ENCODE measurements around the gene TBC1D2B.

Gene TBC1D2B

DNA sequence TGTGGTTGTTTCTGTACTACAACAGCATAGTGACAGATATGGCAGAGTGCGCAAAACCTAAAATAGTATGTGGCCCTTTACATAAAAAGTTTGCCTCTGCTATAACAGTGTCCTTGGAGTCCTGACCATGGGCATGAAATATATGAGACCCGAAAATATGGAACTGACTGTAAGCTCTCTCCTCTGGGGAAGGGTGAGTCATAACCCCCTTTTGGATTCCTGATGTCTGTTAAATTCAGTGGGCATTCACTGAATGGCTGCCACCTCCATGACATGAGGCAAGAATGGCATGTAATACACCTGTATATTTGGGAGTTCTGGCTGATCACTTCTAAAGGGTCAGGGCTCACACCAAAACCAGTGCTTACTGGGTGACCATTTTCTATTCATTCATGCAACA lies 6.1 kb downstream of the TBC1D2B start:
- DNase-seq, result no peak

DNA sequence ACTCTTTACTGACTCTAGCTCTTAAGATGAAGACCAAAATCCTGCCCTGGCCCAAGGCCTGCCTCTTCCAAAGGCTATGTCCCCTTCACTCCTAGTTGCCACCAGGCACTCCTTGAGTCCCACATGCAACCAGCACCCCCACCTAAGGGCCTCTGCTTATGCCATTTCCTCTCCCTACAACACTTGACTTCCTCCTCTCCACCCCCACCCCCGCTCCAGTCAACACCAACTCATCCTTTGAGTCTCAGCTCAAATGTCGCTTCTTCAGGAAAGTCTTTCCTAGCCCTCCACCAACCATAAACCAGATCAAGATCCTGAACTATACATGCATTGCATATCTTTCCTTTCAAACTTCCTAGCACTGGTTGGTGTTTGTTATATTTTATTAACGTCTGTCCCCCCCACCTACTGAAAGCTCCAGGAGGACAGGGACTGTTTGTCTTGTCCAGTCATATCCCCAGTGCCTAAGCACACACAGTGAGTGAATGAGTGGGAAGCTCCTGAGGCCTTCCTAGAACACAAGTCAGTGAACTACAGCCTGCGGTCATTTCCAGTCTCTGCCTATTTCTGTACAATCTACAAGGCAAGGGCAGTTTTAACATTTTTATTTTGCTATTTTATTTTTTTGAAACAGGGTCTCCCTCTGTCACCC lies 7.3 kb downstream of the TBC1D2B start:
- DNase-seq, result no peak

DNA sequence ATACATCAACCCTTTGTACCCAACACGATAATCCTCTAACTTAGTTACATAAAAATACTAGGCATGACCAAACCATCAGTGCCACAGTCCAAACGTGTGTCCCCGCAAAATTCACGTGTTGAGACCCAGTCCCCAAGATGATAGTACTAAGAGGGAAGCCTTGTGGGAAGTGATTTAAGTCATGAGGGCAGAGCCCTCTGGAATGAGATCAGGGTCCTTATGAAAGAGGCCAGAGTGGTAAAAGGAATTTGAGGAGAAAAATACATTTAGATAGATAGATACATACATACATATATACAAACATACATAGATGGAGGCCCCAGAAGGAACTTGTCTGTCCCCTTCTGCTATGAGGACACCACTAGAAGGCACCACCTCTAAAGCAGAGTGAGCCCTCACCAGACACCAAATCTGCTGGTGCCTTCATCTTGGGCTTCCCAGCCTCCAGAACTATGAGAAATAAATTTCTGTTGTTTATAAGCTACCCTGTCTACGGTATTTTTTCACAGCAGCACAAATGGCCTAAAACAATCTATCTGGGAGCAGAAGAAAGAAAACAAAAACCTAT lies 8.0 kb downstream of the TBC1D2B start:
- no peak for DNase-seq

DNA sequence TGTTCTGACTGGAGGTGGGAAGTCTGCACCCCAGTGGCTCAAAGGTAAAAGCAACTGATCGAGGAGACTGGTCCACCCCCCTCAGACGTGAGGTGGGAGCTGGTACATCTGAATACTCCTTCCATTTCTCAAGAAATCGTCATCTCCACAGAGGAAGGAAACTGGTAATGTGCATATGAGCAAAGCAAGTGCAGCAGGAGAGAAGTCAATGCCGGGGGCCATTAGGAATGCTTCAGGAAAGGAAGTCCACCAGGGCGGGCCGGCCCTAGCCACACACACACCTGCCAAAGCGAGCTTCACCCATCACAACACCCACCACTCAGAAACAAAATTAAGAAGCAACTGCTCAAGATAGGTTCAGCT lies 8.5 kb downstream of the TBC1D2B start:
- no peak for DNase-seq

DNA sequence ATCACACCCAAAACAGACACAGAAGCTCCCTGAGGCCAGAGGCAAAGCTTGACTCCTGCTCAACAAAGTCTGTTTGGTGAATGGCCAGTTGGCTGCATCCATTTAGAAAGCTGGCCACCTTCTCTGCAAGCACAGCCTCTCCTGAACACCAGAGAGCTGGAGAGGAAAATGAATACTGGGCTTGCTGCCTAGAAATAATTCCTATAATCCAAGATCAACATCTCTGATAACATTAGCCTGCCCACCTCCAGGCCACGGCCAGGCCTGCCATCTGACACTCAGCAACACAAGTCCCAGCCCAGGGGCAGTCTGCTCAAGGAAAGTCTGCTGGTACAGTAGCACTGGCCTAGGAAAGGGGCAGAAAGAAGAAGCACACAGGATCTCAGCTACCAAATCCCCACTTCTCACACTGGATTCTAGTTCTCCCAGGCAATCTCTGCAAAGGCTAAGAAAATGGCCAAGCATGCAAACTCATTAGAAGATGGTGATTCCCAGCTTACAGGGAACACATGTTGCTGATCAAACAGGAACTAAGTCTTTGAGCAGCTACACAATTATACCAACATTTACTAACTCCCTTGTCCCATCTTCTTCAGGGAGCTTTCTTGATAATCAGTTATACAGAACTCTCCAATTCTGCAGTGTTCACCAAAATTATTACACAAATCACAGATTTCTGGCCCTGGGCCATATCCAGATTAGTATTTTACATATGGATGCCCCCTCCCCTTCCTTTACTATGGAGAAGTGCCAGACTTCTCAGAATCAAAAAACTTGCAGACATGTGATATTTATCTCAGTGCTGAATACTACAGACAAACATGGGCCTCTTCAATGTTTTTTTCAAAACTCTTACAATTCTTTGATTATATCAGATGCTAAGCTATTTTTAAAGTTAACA lies 9.9 kb downstream of the TBC1D2B start:
- DNase-seq, result no peak

DNA sequence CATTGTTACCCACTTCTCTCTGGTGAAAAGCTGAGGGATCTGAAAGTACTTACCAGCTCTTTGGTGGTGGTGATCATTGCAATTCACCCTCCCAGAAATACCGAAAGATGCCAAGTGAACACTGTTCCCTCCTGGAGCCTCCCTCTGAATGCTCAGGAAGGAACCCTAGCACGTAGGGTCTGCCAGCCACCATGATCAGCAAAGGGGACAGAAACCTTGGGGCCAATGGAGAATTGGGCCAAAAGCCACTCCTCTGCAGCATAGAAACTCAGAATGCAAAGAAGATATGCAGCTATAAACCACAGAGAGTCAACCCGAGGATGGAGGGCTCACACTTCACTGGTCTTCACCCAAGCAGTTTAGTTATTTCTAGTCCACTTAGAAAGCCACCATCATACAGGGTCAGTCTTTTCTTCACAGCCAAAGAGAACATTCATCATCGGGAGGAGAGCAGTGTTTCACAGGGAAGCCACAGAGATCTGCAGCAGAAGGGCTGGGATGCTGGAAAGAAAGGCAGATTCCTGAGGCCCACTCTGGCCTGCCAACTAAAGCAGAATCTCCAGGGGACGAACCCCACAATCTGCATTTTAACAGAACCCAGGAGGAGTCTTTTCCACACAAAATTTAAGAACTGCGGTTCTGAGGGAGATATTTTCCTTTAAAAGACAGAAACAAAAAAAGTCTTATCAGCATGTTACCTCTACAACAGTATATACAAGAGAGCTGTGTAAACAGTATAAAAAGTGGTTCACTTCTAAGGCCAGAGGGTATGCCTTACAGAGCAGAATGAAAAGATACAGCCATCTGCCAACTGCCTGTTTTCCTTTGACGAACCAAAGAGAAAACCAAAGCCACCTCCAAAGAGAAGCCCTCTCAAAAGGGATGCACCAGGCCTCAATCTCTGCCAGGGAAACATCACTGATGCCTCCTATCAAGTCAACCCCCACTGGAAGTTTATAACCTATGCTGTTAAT lies 11.3 kb downstream of the TBC1D2B start:
- DNase-seq, result no peak

DNA sequence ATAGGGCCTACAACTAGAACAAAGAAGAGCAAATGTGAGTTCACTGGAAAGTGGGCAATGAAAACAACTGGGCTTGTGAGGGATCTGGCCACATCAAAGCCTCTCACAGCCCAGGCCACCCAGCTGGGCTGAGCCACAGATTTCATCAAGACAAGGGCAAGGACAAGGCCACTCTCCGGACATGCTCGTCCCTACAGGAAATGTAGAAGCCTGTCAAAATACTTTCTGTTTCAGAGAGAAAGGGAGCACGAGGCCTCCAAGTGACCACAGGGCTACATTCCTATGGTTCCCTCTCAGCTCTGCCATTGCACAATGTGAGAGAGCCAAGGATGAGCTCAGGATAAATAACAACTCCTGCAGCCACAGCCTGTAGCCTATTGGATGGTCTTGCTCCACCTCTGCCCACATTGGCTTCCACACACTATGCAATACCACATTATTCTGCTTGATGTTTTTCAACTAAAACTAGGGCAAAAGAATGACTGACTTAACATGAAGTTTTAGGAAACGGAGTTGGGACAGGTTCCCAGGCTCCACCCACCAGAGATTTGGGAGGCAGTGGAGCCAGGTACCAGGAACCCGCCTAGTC lies 12.1 kb downstream of the TBC1D2B start:
- no peak for DNase-seq

DNA sequence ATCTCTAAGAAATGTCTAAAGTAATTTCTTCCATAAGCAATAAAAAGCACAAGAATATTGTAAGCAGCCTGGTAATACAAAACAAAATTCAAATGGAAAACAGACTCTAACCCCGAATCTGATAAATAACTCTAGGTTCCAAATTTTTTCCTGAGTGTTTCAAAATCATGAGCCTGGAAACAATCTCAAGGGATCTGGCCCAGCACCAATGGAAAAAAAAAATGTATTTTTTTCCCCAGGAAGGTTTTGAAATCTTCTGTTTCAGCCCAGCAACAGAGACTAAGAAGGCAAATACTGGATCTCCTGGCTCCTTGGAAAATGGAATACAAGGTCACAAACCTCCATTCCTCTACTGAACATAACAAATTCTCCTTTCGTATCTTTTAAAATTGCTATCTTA lies 13.0 kb downstream of the TBC1D2B start:
- no peak for DNase-seq

DNA sequence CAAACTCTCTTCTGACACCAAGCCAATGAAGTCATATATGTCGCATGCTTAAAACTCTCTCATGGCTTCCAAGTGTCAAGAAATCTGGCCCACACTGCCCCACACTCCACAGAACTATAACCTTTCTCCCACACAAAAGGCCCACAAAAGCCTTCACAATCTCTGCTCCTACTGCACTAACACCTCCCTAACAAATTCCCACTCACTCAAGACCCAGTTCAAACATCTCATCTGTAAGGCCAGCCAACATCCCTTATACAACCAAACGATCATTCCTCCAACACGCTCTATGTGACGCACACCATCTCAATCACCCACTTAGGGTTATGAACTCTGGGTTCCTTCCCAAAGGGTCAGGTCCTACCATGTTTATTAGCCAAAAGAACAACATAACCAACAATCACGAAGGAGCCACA lies 13.5 kb downstream of the TBC1D2B start:
- no peak for DNase-seq

DNA sequence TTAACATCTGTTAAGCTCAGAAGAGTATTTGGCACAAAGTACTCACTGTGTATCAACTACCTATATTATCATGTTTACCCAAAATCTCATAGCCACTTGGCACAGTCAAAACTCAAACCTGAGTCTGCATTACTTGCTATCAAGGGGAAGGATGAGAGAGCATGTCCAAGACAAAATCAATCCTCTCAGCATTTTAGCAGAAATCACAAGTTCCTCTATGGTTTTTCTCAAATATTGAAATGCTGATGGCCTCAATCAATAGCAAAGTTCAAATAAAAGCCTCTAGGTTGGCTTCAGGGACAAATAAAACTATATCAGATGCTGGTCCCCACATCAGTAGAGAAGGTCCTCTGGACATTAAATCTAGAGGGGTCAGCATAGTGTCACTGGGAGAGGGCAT lies 14.3 kb downstream of the TBC1D2B start:
- peak; percentile 34 for DNase-seq

DNA sequence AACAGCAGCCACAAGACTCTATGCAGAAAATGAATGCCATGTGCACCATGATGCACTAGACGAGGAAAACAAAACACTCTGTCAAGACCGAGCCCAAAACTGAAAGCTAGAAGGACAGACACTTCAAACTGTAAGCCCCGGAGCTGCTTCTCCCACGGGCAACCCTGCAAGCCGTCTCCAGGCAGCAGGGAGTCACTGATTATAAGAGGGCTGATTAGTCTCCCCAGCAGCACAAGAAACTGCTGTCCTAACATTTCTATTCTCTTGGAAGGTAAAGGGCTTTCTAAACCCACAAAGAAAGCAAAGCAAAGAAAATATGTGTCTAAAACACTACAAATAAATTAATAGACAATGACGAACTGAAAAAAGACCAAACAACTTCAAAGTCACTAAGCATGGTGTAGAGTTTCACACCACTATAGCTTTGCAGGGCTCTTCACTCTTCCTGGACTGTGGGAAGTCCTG lies 15.5 kb downstream of the TBC1D2B start:
- DNase-seq, result peak; percentile 10

DNA sequence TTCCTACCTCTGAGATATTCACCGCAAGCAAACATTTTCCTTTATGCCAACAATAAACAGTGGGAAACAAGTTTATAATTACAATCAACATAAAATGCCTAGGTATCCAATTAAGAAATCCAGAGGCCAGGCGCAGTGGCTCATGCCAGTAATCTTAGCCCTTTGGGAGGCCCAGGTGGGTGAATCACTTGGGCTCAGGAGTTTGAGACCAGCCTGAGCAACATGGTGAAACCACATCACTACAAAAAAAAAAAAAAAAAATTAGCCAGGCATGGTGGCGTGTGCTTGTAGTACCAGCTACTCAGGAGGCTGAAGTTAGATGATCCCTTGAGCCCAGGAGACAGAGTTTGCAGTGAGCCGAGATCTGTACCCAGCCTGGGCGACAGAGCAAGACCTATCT lies 17.3 kb downstream of the TBC1D2B start:
- DNase-seq, result no peak

DNA sequence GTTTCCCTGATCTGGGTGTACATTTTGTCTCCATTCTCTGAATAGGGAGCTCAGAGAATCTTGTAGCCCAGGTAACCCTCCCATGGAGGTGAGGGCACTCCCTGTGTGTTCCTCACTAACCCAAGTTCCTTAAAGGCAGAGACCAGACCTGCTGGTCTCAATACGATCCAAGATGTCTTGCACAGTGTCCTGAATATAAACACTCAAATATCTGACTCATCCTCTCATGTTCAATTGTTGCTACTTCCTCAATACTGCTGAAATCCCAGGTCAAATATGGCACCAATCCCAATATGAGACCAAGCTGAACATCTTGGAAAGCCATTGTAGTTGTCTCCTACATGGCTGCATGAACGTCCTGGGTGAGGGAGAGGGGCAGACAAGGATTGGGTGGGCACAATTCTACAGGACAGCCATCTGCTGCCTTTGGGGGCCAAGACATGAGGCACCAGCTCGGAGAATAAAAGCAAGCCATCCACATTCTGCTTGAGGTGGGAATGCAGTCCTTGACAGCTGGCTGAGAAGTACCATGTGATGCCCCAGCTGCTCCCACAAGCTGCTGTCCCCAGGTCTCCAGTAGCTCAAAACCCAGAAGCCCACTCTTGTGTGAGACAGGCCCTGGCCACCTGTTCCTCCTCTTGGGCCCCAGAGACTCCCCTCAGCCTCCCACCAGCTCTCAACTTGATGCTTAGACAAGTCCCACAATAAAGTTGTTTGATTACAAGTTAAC lies 18.2 kb downstream of the TBC1D2B start:
- DNase-seq, result no peak

DNA sequence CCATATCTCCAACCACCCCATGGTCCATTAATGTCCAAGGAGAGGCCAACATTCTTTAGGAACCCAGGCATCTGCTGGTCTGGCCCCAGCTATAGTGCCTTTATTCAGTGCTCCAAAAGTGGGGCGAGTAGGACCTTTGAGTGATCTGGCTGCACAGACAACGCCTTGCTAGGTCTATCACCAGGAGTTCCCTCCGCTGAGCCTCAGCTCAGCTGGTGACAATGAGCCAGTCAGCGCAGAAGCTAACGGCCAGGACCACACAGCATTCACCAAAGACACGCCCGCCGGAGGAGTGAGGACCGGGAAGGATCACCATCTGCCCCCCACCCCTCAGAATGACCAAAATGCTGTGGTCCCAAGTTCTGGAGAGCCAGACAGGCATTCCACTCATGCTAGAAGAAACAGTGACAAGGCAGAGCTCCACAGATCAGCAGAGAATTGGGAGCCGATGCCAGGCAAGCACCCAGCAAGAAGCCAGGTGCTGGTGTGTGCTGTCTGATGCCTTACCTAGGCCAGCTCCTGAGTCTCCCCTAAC lies 19.0 kb downstream of the TBC1D2B start:
- no peak for DNase-seq

DNA sequence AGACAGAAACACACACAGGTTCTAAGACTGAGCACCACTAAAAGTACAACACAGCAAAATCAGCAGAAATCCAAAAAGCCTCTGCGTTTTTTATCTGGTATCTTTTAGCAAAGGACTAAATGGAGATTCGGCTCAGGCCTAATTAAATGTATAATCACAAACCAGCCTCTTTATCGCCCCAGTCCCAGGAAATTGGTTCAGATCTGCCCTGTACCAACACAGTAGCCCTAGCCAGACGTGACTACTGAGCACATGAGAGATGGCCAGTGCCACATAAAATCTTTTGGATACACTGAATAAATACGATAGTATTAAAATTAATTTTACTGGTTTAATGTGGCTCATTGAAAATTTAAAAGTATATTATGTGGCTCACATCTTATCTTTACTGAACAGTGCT lies 19.7 kb downstream of the TBC1D2B start:
- no peak for DNase-seq

DNA sequence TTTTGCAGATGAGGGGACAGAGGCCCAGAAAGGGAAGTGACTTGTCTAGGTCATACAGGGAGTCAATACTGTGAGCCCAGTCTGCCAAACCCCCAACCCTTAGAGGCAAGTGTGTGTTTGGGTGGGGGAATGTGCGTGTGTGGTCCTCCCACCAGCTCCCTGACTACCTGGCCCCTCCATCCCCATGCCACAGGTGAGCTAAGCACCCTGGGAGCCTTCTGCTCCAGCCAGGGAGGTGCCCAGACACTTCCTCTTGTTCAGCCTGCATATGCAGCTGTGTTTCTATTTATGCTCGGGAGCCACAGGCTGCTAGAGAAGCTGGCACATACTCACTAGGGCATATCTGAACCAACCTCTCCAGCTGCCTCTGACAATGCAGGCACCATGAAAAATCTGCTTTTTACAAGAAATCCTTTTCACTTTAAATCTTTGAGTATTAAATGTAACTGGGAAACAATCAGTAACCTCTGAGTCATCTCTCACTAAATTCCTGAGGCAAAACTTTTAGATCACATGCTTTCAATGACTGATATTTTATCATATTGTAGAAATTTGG lies 20.7 kb downstream of the TBC1D2B start:
- no peak for DNase-seq

DNA sequence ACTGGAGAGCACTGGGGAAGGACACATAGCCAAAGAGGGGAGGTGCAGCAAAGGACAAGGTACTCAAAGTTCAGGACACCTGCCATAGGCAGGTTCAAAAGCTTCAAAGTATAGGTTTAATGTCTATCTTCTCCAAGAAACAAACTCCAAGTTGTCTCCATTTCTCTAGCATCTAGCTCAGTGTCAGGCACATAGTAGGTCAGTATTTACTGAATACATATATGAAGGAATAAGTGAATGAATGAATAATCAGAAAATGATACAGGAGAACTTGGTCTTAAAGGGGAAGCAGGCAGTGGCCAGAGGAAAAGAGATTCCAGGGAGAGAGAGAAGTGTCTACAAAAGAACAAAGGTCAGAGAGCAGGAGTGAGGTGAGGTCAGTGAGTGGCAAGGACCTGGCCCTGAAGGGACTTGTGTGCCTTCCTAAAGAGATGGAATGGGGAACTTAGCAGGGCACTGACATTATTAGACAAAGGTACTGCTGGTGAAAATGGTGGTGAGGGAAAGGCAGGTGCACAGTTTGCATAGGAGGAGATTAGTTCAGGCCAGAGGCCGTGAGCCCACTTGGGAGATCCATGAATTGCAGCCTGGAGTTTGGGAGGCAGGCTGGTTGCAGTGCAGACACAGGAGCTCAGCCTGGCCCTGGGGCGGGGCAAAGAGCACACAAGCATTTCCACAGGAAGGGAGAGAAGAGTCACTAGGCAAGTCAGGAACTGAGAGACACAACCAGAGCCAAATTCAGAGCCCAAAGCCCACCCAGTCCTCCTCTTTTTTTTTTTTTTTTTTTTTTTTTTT lies 21.4 kb downstream of the TBC1D2B start:
- DNase-seq, result no peak

DNA sequence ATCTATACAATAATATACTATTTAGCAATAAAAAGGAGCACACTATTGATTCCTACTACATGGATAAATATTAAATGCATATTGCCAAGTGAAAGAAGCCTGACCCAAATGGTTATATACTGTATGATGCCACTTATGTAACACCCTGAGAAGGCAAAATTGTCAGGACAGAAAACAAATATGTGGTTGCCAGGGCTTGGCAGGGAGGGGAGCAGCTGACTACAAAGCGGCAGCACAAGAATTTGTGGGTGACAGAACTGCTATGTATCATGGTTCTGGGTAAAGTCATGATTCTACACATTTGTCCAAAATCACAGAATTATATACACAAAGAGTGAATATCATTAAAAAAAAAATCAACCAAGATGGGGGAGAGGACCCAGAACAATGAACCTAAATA lies 22.5 kb downstream of the TBC1D2B start:
- DNase-seq, result no peak

DNA sequence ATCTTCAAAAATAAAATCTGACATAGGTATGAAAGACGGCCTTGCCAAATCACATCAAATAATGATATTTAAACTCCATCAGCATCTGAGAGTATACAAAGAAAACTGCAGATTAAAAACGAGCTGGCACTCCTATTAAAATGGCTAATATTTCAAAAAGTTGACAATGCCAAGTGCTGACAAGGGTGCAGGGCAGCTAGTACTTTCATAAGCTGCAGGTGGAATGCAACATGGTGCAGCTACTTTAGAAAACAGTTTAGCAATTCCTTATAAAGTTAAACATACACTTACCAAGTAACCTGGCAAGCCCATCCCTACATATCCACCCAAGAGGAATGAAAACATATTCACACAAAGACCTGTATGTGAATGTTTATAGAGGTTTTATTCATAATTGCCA lies 23.0 kb downstream of the TBC1D2B start:
- no peak for DNase-seq

DNA sequence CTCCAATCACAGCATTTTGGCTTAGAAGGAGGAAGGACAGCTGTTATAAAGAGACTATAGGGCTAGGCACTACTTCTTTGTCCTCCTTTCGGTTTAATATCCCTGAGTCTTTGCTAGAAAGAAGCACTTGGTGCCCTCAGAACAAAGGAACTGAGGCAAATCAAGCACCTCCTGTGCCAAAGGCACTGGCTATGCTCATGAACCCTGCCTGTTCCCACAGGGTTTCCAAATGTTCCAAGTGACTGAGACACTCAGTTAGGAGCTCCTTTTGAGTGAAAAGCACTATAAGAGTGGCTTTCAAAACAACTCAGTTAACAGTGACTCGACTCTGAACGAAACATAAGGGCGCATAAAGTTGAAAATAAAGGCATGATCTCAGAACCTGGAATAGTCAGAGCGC lies 25.0 kb downstream of the TBC1D2B start:
- DNase-seq, result no peak
